Gastrocnemius medialis (tissue), 4 donors: ENCODE data around the gene LRRC8C.

Source experiments
- CTCF ChIP-seq, 5 experiments: fragments of 450-650 bp in 3 of 5; fragments of 200-600 bp in 2 of 5; sonication (generic) in 2 of 5; IDR thresholded peaks in 4 of 5; conservative IDR thresholded peaks in 1 of 5; 1 replicate in 4 of 5; 2 replicates in 1 of 5; pipeline ENCODE4 v1.5.1; 2016 to 2019; ENCODE audit warnings: antibody characterized with exemption in 5 of 5, mild to moderate bottlenecking in 3 of 5, moderate library complexity in 3 of 5
- POLR2A ChIP-seq, 2 donors: fragments of 450-650 bp; IDR thresholded peaks; one replicate each; pipeline ENCODE4 v1.6.1; 2017; ENCODE audit warnings: antibody characterized with exemption in 2 of 2, mild to moderate bottlenecking in 2 of 2, moderate library complexity in 2 of 2

GRCh38 chr1:89627596-89627962 lies 5.3 kb upstream of the LRRC8C start:
- TF ChIP-seq CTCF (IDR thresholded peaks at IDR 0.05 in 4 of 5, conservative IDR thresholded peaks at IDR 0.05 in 1 of 5) (no peak), POLR2A (IDR thresholded peaks at IDR 0.05) (no peak)
